ENCODE data around the gene GRK4.

GRK4 gene

GRCh38 chr4:3085948-3086670, 122.7 kb downstream of the GRK4 start:
- no peak for DNase-seq (ENCODE audit: low read depth)
- H3K4me3 ChIP-seq (ENCODE audit: low read length): no peak overlapping the region
- TF ChIP-seq CTCF (IDR thresholded peaks at IDR 0.05; ENCODE audit: insufficient read depth, low read depth, low read length, missing control alignments): no peak

- no peak overlapping the region for H3K4me3 ChIP-seq (ENCODE audit: low read length)
- DNase-seq (ENCODE audit: low read depth): no peak
- no peak for TF ChIP-seq CTCF (IDR thresholded peaks at IDR 0.05; ENCODE audit: insufficient read depth, low read depth, low read length, missing control alignments)
These were observed 123.9 kb downstream of the GRK4 start for GRCh38 chr4:3087115-3087797.
